B cell (primary cell): ENCODE results near the gene SLC13A3. TPM values are rescaled to one million over a fixed set of nuclear protein-coding genes. Genes with fewer than 3 reads are reported as not detected.

ENCODE experiments used
- ATAC-seq: fragments of 200-7000 bp; cut with Tn5 transposase; one replicate; pipeline ENCODE4 v1.10.0; 2021; ENCODE audit warnings: low read depth, mild to moderate bottlenecking, moderate number of reproducible peaks, moderate library complexity
- CTCF ChIA-PET: fragments of 350-600 bp; sonication (Branson Sonifier 250); formaldehyde crosslinking; loops from one replicate; lab custom pipeline; 2021; ENCODE audit warnings: antibody characterized with exemption, inconsistent platforms; lab: Charles Lee
- POLR2A ChIA-PET: fragments of 350-600 bp; sonication (Branson Sonifier 250); formaldehyde crosslinking; loops from one replicate; lab custom pipeline; 2021; ENCODE audit warnings: antibody characterized with exemption; lab: Charles Lee
- DNase-seq: peaks from one replicate; pipeline ENCODE4 v3.0.0; 2013
- H2AFZ ChIP-seq: 2 replicates; pipeline ENCODE4 v1.6.1; 2012; ENCODE audit warnings: mild to moderate bottlenecking, low read depth, low read length; ENCODE audit not compliant: insufficient read depth, poor library complexity, severe bottlenecking
- H3K27ac ChIP-seq, 2 donors: 1 replicate in 1 of 2; 2 replicates in 1 of 2; pipeline ENCODE4 v1.5.1; 2012 to 2013; ENCODE audit warnings: low read length in 2 of 2, mild to moderate bottlenecking in 2 of 2, moderate library complexity in 1 of 2
- H3K27me3 ChIP-seq, 4 experiments: fragments of 200-600 bp in 1 of 4; sonication (generic) in 1 of 4; replicated peaks in 1 of 4; 1 replicate in 2 of 4; 2 replicates in 2 of 4; pipeline versions ENCODE4 v1.6.1 to v1.7.0; 2013 to 2016; ENCODE audit warnings: low read length in 3 of 4, mild to moderate bottlenecking in 2 of 4, mixed read lengths in 1 of 4, moderate library complexity in 1 of 4; ENCODE audit not compliant: insufficient read depth in 4 of 4, control insufficient read depth in 3 of 4; ENCODE audit errors: control extremely low read depth in 1 of 4
- H3K36me3 ChIP-seq, 2 experiments: replicated peaks in 1 of 2; 1 replicate in 1 of 2; 2 replicates in 1 of 2; pipeline versions ENCODE4 v1.6.1 to v1.7.1; 2013; ENCODE audit warnings: low read length in 1 of 2; ENCODE audit not compliant: insufficient read depth in 2 of 2, control insufficient read depth in 1 of 2; ENCODE audit errors: control extremely low read depth in 1 of 2, extremely low read depth in 1 of 2
- H3K4me1 ChIP-seq, 2 donors: fragments of 200-600 bp in 1 of 2; sonication (generic) in 1 of 2; 1 replicate in 1 of 2; 2 replicates in 1 of 2; pipeline versions ENCODE4 v1.5.1 to v1.6.1; 2013 to 2017; ENCODE audit warnings: low read length in 2 of 2; ENCODE audit not compliant: control insufficient read depth in 2 of 2, insufficient read depth in 2 of 2
- H3K4me2 ChIP-seq: replicated peaks from 2 replicates; pipeline ENCODE3; 2012; ENCODE audit warnings: mild to moderate bottlenecking, low read depth, low read length; ENCODE audit not compliant: poor library complexity, severe bottlenecking
- H3K4me3 ChIP-seq, 5 experiments: fragments of 200-600 bp in 1 of 5; sonication (generic) in 1 of 5; 1 replicate in 3 of 5; 2 replicates in 2 of 5; pipeline versions ENCODE4 v1.5.1 to v1.7.0; 2011 to 2016; ENCODE audit warnings: low read length in 4 of 5, mild to moderate bottlenecking in 4 of 5, low read depth in 2 of 5, control low read depth in 1 of 5, moderate library complexity in 1 of 5; ENCODE audit not compliant: insufficient read depth in 1 of 5; ENCODE audit errors: control extremely low read depth in 1 of 5, extremely low read depth in 1 of 5
- H3K79me2 ChIP-seq: fragments of 200-600 bp; sonication (generic); one replicate; pipeline ENCODE4 v1.6.0; 2016; ENCODE audit warnings: low read length; ENCODE audit not compliant: control insufficient read depth, insufficient read depth
- H3K9ac ChIP-seq: fragments of 200-600 bp; sonication (generic); 2 replicates; pipeline ENCODE4 v1.6.1; 2017; ENCODE audit warnings: mild to moderate bottlenecking, low read length, moderate library complexity
- H3K9me3 ChIP-seq, 3 donors: one replicate each; pipeline versions ENCODE4 v1.6.1 to v1.7.1; 2013; ENCODE audit warnings: low read length in 2 of 3; ENCODE audit not compliant: control insufficient read depth in 2 of 3, insufficient read depth in 1 of 3; ENCODE audit errors: control extremely low read depth in 1 of 3
- H4K20me1 ChIP-seq: 2 replicates; pipeline ENCODE4 v1.6.0; 2012; ENCODE audit warnings: mild to moderate bottlenecking, low read length; ENCODE audit not compliant: insufficient read depth, control insufficient read depth, poor library complexity, severe bottlenecking
- H3K27ac Mint-ChIP-seq: one replicate; pipeline ENCODE4 v1.8.0; 2021; ENCODE audit warnings: mixed read lengths
- H3K27me3 Mint-ChIP-seq: one replicate; pipeline ENCODE4 v1.8.0; 2021; ENCODE audit warnings: mixed read lengths
- H3K4me1 Mint-ChIP-seq: one replicate; pipeline ENCODE4 v1.8.0; 2021; ENCODE audit warnings: mixed read lengths
- H3K4me3 Mint-ChIP-seq: one replicate; pipeline ENCODE4 v1.8.0; 2021; ENCODE audit warnings: mixed read lengths
- H3K9me3 Mint-ChIP-seq: one replicate; pipeline ENCODE4 v1.8.0; 2022; ENCODE audit warnings: mixed read lengths; ENCODE audit not compliant: insufficient read depth
- CTCF ChIP-seq: fragments of 200-600 bp; IDR thresholded peaks from one replicate; pipeline ENCODE4 v1.8.0; 2022; ENCODE audit warnings: antibody characterized with exemption, mild to moderate bottlenecking
- EZH2 ChIP-seq: IDR thresholded peaks from 2 replicates; pipeline ENCODE4 v1.6.1; 2012; ENCODE audit warnings: borderline replicate concordance, low read depth, mild to moderate bottlenecking, moderate library complexity, low read length; ENCODE audit not compliant: insufficient read depth, poor library complexity, severe bottlenecking
- WGBS: methylation state at CpG from one replicate; pipeline ENCODE4 v1.1.5; 2013; ENCODE audit warnings: missing lambda C conversion rate; ENCODE audit not compliant: insufficient coverage; 5-methylcytosine and 5-hydroxymethylcytosine counted together
- intact Hi-C: fragments of 100-400 bp; cut with micrococcal nuclease; formaldehyde crosslinking; loops from one replicate; pipeline ENCODE4 v1.10.0; 2022
- polyA plus RNA-seq: library from polyadenylated mRNA; depleted of rRNA; stranded (reverse); fragments of >200 nt; gene quantifications from 2 replicates; pipeline ENCODE4 v1.2.3, GENCODE V29; 2012
- total RNA-seq, 2 donors: library from RNA; stranded (reverse); fragments of 120-200 nt in 1 of 2; gene quantifications; 1 replicate in 1 of 2; 2 replicates in 1 of 2; pipeline versions ENCODE4 v1.2.3 to v1.2.4, GENCODE V29; 2013 to 2022

SLC13A3 gene
- total and polyA plus RNA-seq, 2 donors (not counting 1 experiment from before 2014, with no cell fraction given) = 0.09 to 0.20 TPM

DNA sequence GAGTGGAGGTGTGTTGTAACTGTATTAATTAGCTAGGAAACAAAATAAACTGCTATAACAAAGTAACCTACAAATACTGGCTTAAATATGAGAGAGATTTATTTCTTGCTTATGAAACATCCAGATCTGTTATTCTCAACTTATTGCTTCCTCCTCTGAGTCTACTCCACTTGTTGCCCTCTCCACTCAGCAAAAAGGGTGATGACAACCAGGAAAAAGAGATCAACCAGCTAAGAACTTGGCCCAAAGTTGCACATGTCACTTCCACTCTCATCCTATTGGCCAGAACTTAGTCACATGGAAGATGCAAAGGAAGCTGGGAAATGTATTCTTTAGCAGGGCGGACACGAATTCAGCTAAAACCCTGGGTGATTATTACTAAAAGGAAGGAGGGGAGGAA, 43.2 kb upstream of the SLC13A3 start:
- CTCF ChIA-PET = interaction anchor here (3.1 kb wide), 1 partner anchor 14 kb away, joined by 18 read pairs; no protein-coding TSS in a partner anchor
- Mint-ChIP-seq H3K27ac (no peak overlapping the region), H3K27me3 (peaks cover 16% of the 10 kb centered on the region), H3K4me3 (no peak overlapping the region), H3K4me1 (peaks cover 11% of the 10 kb centered on the region), H3K9me3 (no peaks in the 10 kb centered on the region)
- H3K4me1 ChIP-seq = peaks cover 0 to 4% of the 10 kb centered on the region in 2 donors
- intact Hi-C loops = no loop called here
- no peaks in the 10 kb centered on the region for H3K79me2 ChIP-seq
- POLR2A ChIA-PET = no interaction called here
- H3K9me3 ChIP-seq = peaks cover 0 to 1% (median 0%) of the 10 kb centered on the region in 3 donors
- H4K20me1 ChIP-seq = no peaks in the 10 kb centered on the region
- ATAC-seq = no peak
- no peaks in the 10 kb centered on the region for H3K36me3 ChIP-seq
- no peak overlapping the region for H2AFZ ChIP-seq
- H3K27me3 ChIP-seq = peaks cover 0 to 12% (median 2%) of the 10 kb centered on the region in 4 experiments
- 57% methylated on average over 2 of the region's 2 CpGs for WGBS
- no peak for TF ChIP-seq CTCF
- no peak for TF ChIP-seq EZH2
- no peak overlapping the region for H3K27ac ChIP-seq
- DNase-seq = peak; percentile 20
- no peak overlapping the region for H3K4me2 ChIP-seq
- no peak overlapping the region for H3K9ac ChIP-seq
- H3K4me3 ChIP-seq = no peak overlapping the region

DNA sequence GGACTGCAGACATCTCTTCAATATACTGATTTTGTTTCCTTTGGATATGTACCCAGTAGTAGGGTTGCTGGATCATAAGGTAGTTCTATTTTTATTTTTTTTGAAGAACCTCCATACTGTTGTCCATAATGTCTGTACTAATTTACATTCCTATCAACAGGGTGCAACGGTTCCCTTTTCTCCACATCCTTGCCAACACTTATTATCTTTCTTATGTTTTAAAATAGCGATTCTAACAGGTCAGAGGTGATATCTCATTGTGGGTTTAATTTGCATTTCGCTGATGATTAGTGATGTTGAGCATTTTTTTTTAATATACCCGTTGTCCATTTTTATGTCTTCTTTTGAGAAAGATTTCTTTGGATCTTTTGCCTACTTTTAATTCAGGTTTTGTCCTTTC, 39.9 kb upstream of the SLC13A3 start:
- H3K27ac Mint-ChIP-seq = no peak overlapping the region
- intact Hi-C loops = no loop called here
- WGBS = no CpG with 5 or more reads among the region's 4 CpGs
- Histone ChIP-seq H3K79me2 (peaks cover 32% of the 10 kb centered on the region), H3K4me1 (peaks cover 20 to 21% of the 10 kb centered on the region in 2 donors), H3K9me3 (no peaks in the 10 kb centered on the region), H3K27ac (no peak overlapping the region), H3K4me2 (no peak overlapping the region), H3K9ac (no peak overlapping the region), H3K36me3 (peaks cover 0 to 8% of the 10 kb centered on the region in 2 experiments), H4K20me1 (peaks cover 26% of the 10 kb centered on the region), H3K27me3 (peaks cover 0 to 1% (median 0%) of the 10 kb centered on the region in 4 experiments), H2AFZ (no peak overlapping the region), H3K4me3 (no peak overlapping the region)
- no peaks in the 10 kb centered on the region for H3K9me3 Mint-ChIP-seq
- ATAC-seq (no peak), DNase-seq (no peak)
- ChIA-PET POLR2A (no interaction called here), CTCF (interaction anchor here (2.7 kb wide), 1 partner anchor 10 kb away, joined by 17 read pairs; no protein-coding TSS in a partner anchor)
- peaks cover 36% of the 10 kb centered on the region for H3K4me1 Mint-ChIP-seq
- TF ChIP-seq CTCF (no peak), EZH2 (no peak)
- no peak overlapping the region for H3K4me3 Mint-ChIP-seq
- H3K27me3 Mint-ChIP-seq = no peaks in the 10 kb centered on the region
